ENCODE data around the gene MRPL44.
"Not testable (repeated sequence)": the region's sequence is repeated elsewhere in the genome, so short reads cannot be mapped to it uniquely, and the experiment has no call there.

Gene MRPL44

DNA sequence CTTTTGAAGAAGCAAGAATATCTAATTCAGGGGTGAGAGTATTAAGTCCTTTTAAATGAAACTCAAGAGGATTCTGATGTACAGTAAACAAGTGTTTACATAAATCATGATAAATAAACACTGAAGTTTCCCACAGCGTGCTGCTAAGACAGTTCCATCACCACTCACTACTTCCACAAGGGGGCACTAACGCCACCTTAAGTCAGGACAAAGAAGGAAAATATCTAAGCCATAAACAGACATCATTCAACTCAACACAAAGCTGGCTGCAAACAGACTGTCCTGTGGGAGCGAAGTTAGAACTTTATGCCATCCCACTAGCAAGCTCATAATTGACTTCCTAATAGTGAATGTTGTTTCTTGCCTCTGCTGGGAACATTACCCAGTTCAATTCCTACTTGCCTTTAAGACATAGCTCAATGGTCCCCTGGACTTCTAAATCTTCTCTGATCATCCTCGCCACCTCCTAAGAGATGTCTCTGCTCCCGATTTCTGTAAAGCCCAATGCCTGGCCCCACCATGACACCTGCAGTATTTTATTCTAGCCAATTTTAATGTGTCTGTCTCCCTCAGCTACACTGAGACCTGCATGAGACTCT, 36.5 kb downstream of the MRPL44 start:
- H3K4me1 Mint-ChIP-seq (ENCODE audit: low read depth), result no peaks in the 10 kb centered on the region
- H3K4me3 Mint-ChIP-seq, result no peak overlapping the region
- H3K36me3 Mint-ChIP-seq (ENCODE audit: low read depth), result no peaks in the 10 kb centered on the region
- H3K9me3 Mint-ChIP-seq, result no peaks in the 10 kb centered on the region
- H3K27me3 Mint-ChIP-seq, result no peaks in the 10 kb centered on the region
- no peak overlapping the region for H3K27ac Mint-ChIP-seq
- intact Hi-C loops (cut with micrococcal nuclease), result loop anchor here (1.0 to 10.0 kb wide), 3 partner anchors 211 to 1661 kb away; no protein-coding TSS in a partner anchor

DNA sequence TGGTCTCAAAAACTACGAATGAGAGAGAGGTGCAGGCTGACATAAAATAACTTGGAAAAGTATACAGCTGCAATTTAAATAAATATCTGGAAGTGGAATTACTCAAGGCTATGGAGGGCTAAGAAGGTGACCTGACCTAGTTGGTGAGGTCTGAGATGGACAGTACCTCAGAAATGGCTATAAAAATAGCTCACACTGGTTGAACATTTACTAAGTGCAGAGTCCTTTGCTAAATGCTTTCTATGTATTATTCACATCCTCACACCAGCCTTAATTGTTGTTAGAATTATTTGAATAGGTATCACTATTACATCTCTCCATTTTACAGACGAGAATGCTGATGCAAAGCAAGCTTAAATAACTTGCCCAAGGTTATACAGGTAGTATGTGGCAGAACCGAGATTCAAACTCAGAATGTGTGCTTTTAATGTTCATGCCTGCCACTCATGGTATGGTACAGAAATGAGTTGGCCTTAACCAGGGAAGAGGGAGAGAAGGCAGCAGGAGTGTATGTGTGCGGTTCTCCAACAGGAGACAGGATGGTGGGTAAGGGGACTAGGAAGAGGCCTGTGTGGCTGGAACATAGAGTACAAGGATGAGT, 37.4 kb downstream of the MRPL44 start:
- intact Hi-C loops (cut with micrococcal nuclease), result loop anchor here (5.0 to 10.0 kb wide), 3 partner anchors 148 to 1660 kb away; no protein-coding TSS in a partner anchor

DNA sequence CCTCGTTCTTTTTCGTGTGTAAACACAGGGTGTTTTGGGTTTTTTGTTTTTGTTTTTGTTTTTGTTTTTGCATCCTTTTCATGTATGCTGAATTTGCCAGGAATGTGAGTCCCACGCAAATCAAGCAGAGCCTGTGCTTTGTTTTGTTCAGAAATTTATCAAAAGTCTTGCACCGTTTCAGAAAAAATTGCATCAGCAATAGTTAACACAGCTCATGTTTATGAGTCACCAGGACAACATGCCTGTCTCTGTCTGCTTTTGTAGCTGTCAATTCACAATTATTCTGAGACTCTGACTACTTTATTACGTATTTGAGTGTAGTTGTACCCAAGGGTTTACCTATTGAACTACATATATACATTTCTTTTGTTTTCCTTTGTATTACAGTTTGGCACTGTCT, 38.3 kb downstream of the MRPL44 start:
- Mint-ChIP-seq H3K4me1 (ENCODE audit: low read depth) (no peaks in the 10 kb centered on the region), H3K27me3 (no peaks in the 10 kb centered on the region), H3K4me3 (no peak overlapping the region), H3K27ac (no peak overlapping the region), H3K36me3 (ENCODE audit: low read depth) (no peaks in the 10 kb centered on the region), H3K9me3 (no peaks in the 10 kb centered on the region)
- intact Hi-C loops (cut with micrococcal nuclease), result loop anchor here (5.0 to 10.0 kb wide), 2 partner anchors 147 to 1659 kb away; no protein-coding TSS in a partner anchor

More for the DNA sequence above, 37.4 kb downstream of the MRPL44 start:
- H3K9me3 Mint-ChIP-seq, result no peaks in the 10 kb centered on the region
- no peaks in the 10 kb centered on the region for H3K36me3 Mint-ChIP-seq (ENCODE audit: low read depth)
- H3K27me3 Mint-ChIP-seq, result no peaks in the 10 kb centered on the region
- H3K4me1 Mint-ChIP-seq (ENCODE audit: low read depth), result no peaks in the 10 kb centered on the region
- H3K27ac Mint-ChIP-seq, result no peak overlapping the region
- no peak overlapping the region for H3K4me3 Mint-ChIP-seq

- no peaks in the 10 kb centered on the region for H3K9me3 Mint-ChIP-seq
These were observed 39.1 kb downstream of the MRPL44 start for GRCh38 chr2:223996391-223996790.

DNA sequence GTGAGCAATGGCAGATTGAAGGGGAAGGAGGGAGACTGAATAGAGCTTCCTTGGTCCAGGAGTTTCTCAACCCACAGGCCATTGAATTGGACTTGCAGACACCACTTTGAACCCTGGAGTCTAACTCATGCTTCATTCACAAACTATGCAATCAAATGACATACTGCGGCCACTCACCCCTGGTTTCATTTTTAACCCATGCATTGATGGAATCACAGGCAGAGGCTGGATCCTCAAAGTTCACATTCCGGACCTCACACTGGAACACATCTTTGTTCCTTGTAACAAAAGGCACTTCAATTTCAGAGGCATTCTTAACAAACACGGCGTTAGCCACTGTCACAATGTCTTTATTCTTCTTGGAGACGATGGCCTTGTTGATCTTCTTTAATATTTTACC, 40.7 kb downstream of the MRPL44 start:
- no peak overlapping the region for H3K4me3 Mint-ChIP-seq
- H3K4me1 Mint-ChIP-seq (ENCODE audit: low read depth), result no peaks in the 10 kb centered on the region
- H3K27ac Mint-ChIP-seq, result no peak overlapping the region
- no peaks in the 10 kb centered on the region for H3K36me3 Mint-ChIP-seq (ENCODE audit: low read depth)
- intact Hi-C loops (cut with micrococcal nuclease), result loop anchor here (5.0 to 10.0 kb wide), 2 partner anchors 144 to 1657 kb away; no protein-coding TSS in a partner anchor
- no peaks in the 10 kb centered on the region for H3K27me3 Mint-ChIP-seq
- H3K9me3 Mint-ChIP-seq, result no peaks in the 10 kb centered on the region

More at GRCh38 chr2:223996391-223996790, 39.1 kb downstream of the MRPL44 start:
- no peak overlapping the region for H3K27ac Mint-ChIP-seq
- intact Hi-C loops (cut with micrococcal nuclease), result loop anchor here (5.0 to 10.0 kb wide), 2 partner anchors 146 to 1658 kb away; no protein-coding TSS in a partner anchor
- H3K27me3 Mint-ChIP-seq, result no peaks in the 10 kb centered on the region
- no peak overlapping the region for H3K4me3 Mint-ChIP-seq
- H3K36me3 Mint-ChIP-seq (ENCODE audit: low read depth), result no peaks in the 10 kb centered on the region
- H3K4me1 Mint-ChIP-seq (ENCODE audit: low read depth), result no peaks in the 10 kb centered on the region

DNA sequence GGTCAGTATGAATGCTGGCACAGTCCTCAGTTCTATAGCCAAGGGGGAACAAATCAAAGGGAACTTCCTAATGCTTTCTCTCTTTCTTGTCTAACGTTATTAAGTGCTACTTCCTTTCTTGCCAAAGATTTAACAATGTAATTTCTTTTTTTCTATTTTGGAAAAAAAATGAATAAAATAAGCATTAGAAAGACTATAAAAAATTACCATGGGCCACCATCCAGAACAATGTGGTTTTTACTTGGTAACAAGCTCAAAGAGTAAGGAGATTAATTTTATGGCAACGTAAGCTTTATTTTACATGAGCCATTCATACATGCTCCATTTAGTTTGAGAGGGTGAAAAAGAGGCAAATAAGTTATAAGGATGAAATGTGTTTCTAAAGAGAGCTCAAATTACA, 41.7 kb downstream of the MRPL44 start:
- H3K36me3 Mint-ChIP-seq (ENCODE audit: low read depth), result no peaks in the 10 kb centered on the region

DNA sequence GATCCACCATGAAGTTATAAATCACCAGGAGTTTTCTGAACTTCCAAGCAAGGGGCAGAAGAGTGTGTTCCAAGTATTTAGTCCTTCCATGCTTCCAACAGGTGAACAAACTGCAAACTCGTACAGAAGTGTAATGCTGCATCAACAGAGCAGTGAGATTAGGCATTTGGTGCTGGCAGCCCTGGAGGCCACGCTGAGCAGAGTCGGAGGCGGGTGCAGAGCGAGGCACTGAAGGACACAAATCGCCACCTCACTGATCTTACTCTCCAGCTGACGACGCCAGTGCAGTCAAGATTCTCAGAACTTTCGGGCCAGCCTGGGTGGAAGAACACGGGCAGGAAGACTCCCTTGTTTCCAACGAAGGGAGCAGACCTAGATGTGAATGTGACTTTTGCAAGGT, 42.6 kb downstream of the MRPL44 start:
- Mint-ChIP-seq H3K4me3 (no peak overlapping the region), H3K4me1 (ENCODE audit: low read depth) (peaks cover 11% of the 10 kb centered on the region), H3K27ac (no peak overlapping the region), H3K27me3 (no peaks in the 10 kb centered on the region), H3K36me3 (ENCODE audit: low read depth) (no peaks in the 10 kb centered on the region), H3K9me3 (no peaks in the 10 kb centered on the region)
- intact Hi-C loops (cut with micrococcal nuclease), result loop anchor here (5.0 to 10.0 kb wide), 2 partner anchors 142 to 1655 kb away; no protein-coding TSS in a partner anchor

More for the DNA sequence above, 41.7 kb downstream of the MRPL44 start:
- Mint-ChIP-seq H3K27me3 (no peaks in the 10 kb centered on the region), H3K27ac (no peak overlapping the region), H3K4me3 (no peak overlapping the region), H3K4me1 (ENCODE audit: low read depth) (peaks cover 4% of the 10 kb centered on the region), H3K9me3 (no peaks in the 10 kb centered on the region)
- intact Hi-C loops (cut with micrococcal nuclease), result loop anchor here (5.0 to 10.0 kb wide), 2 partner anchors 143 to 1656 kb away; no protein-coding TSS in a partner anchor

DNA sequence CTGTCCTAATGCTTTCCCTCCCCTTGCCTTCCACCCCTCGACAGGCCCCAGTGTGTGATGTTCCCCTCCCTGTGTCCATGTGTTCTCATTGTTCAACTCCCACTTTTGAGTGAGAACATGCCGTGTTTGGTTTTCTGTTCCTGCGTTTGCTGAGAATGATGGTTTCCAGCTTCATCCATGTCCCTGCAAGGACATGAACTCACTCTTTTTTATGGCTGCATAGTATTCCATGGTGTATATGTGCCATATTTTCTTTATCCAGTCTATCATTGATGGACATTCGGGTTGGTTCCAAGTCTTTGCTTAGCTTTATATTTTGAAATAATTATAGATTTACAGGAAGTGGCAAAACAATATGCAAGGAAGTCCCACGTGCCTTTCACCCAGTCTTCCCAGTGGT, 43.4 kb downstream of the MRPL44 start:
- H3K4me3 Mint-ChIP-seq; intact Hi-C loops (cut with micrococcal nuclease); H3K27me3 Mint-ChIP-seq; H3K27ac Mint-ChIP-seq; H3K9me3 Mint-ChIP-seq; H3K36me3 Mint-ChIP-seq (ENCODE audit: low read depth): not testable (repeated sequence)
- H3K4me1 Mint-ChIP-seq (ENCODE audit: low read depth), result peaks cover 11% of the 10 kb centered on the region

GRCh38 chr2:224004105-224004695, 46.9 kb downstream of the MRPL44 start:
- intact Hi-C loops (cut with micrococcal nuclease), result no loop called here
- Mint-ChIP-seq H3K4me1 (ENCODE audit: low read depth) (peaks cover 11% of the 10 kb centered on the region), H3K4me3 (no peak overlapping the region)

DNA sequence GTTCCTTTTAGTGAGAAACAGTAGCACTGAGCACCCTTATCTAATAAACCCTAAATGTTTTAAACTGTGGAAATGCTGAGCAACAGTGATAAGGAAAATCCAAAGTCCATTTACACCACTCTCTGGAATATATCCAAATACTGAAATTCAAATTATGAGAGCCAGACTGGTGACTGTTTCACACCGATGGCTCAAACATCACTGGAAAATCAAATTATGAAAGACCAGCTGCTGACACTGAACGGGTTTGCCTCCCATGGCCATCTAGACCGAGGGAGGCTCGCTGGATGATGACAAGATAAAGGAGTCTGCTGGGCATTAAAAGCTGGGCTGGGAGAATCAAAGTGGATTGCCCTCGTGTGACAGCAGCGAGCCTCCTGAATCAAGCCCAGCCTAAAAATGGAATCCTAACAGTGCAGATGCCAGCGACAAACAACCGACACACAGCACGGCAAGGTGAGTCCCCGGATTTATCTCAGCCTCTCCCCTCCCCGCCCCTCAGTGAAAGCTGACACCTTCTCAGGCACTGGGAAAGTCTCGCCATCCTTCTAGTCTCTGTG, 51.5 kb downstream of the MRPL44 start:
- intact Hi-C loops (cut with micrococcal nuclease), result no loop called here
- no peak overlapping the region for H3K4me3 Mint-ChIP-seq
- no peaks in the 10 kb centered on the region for H3K36me3 Mint-ChIP-seq (ENCODE audit: low read depth)
- H3K27ac Mint-ChIP-seq, result no peak overlapping the region
- H3K4me1 Mint-ChIP-seq (ENCODE audit: low read depth), result peaks cover 9% of the 10 kb centered on the region
- no peaks in the 10 kb centered on the region for H3K27me3 Mint-ChIP-seq
- H3K9me3 Mint-ChIP-seq, result no peaks in the 10 kb centered on the region

More at GRCh38 chr2:224004105-224004695, 46.9 kb downstream of the MRPL44 start:
- Mint-ChIP-seq H3K27me3 (no peaks in the 10 kb centered on the region), H3K27ac (no peak overlapping the region), H3K36me3 (ENCODE audit: low read depth) (no peaks in the 10 kb centered on the region), H3K9me3 (no peaks in the 10 kb centered on the region)

DNA sequence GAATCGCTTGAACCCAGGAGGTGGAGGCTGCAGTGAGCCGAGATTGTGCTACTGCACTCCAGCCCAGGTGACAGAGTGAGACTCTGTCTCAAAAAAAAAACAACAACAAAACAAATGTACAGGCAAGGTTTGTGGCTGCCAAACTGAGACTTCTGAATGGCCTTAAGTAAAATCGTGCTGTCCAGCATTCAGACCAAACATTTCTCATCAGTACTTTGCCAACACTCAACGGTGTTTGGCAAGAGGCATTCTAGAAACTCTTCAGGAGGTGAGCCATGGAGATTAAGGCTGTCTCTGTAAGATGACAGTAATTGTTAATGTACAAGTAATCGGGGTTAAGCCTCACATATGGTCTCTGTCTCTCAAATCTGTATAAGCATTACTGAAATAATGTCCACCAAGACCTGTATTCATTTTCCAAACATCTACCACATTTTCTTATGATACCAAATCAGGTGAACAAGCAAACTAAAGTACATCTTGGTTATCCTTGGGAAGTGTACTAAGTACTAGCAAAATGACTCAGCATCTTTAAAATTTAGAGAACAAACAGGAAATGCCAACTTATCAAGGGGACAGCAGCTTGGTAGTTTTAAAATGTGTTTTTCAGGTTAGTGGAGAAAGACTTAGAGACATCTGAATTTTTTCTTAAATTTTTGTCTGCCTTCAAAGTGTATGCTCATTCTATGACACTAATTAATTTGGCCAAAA, 52.5 kb downstream of the MRPL44 start:
- Mint-ChIP-seq H3K4me3 (no peak overlapping the region), H3K9me3 (no peaks in the 10 kb centered on the region), H3K36me3 (ENCODE audit: low read depth) (no peaks in the 10 kb centered on the region), H3K27ac (no peak overlapping the region), H3K4me1 (ENCODE audit: low read depth) (no peaks in the 10 kb centered on the region), H3K27me3 (no peaks in the 10 kb centered on the region)
- intact Hi-C loops (cut with micrococcal nuclease), result no loop called here

GRCh38 chr2:224011837-224012236, 54.6 kb downstream of the MRPL44 start:
- Mint-ChIP-seq H3K4me1 (ENCODE audit: low read depth) (peaks cover 6% of the 10 kb centered on the region), H3K27ac (no peak overlapping the region), H3K4me3 (no peak overlapping the region), H3K9me3 (no peaks in the 10 kb centered on the region), H3K27me3 (no peaks in the 10 kb centered on the region), H3K36me3 (ENCODE audit: low read depth) (no peaks in the 10 kb centered on the region)
- intact Hi-C loops (cut with micrococcal nuclease), result no loop called here

GRCh38 chr2:224014336-224014735, 57.1 kb downstream of the MRPL44 start:
- intact Hi-C loops (cut with micrococcal nuclease), result no loop called here
- peaks cover 6% of the 10 kb centered on the region for H3K4me1 Mint-ChIP-seq (ENCODE audit: low read depth)
- no peaks in the 10 kb centered on the region for H3K27me3 Mint-ChIP-seq
- H3K36me3 Mint-ChIP-seq (ENCODE audit: low read depth), result no peaks in the 10 kb centered on the region
- H3K27ac Mint-ChIP-seq, result no peak overlapping the region
- no peaks in the 10 kb centered on the region for H3K9me3 Mint-ChIP-seq
- H3K4me3 Mint-ChIP-seq, result no peak overlapping the region

Measured in dendritic cell treated with granulocyte-macrophage colony-stimulating factor and Interleukin-4, amounts not matched to agents 40 ng/mL and 50 ng/mL, for 4 days (primary cell).